Aorta (tissue), 5 donors: ENCODE measurements around the gene CNGA4. TPM values are rescaled to one million over a fixed set of nuclear protein-coding genes. Genes with fewer than 3 reads are reported as not detected.
A peak's percentile ranks its signal among the peaks of the same experiment; 100 is the strongest.
"Not testable (repeated sequence)": the region's sequence is repeated elsewhere in the genome, so short reads cannot be mapped to it uniquely, and the experiment has no call there.

ENCODE experiments used
- ATAC-seq: fragments of 200-7000 bp; cut with Tn5 transposase; one replicate; pipeline ENCODE4 v1.9.1; 2022; ENCODE audit warnings: moderate library complexity; ENCODE audit not compliant: low FRiP score
- DNase-seq, 2 donors: peaks; one replicate each; pipeline ENCODE4 v3.0.0-alpha.2; 2020
- H3K27ac ChIP-seq, 2 donors: one replicate each; pipeline ENCODE4 v1.5.1; 2013; ENCODE audit warnings: low read length in 2 of 2, mild to moderate bottlenecking in 2 of 2, moderate library complexity in 2 of 2, control low read depth in 1 of 2, inconsistent platforms in 1 of 2, low read depth in 1 of 2
- H3K27me3 ChIP-seq, 2 donors: one replicate each; pipeline ENCODE4 v1.6.1; 2013; ENCODE audit warnings: control low read depth in 1 of 2, low read length in 1 of 2, mild to moderate bottlenecking in 1 of 2, moderate library complexity in 1 of 2; ENCODE audit not compliant: insufficient read depth in 2 of 2, control insufficient read depth in 1 of 2
- H3K36me3 ChIP-seq, 2 donors: one replicate each; pipeline ENCODE4 v1.6.1; 2013; ENCODE audit warnings: control low read depth in 1 of 2, low read length in 1 of 2, mild to moderate bottlenecking in 1 of 2; ENCODE audit not compliant: insufficient read depth in 2 of 2, control insufficient read depth in 1 of 2
- H3K4me1 ChIP-seq, 2 donors: one replicate each; pipeline ENCODE4 v1.6.1; 2013; ENCODE audit warnings: low read length in 2 of 2, control low read depth in 1 of 2, mild to moderate bottlenecking in 1 of 2, moderate library complexity in 1 of 2; ENCODE audit not compliant: insufficient read depth in 2 of 2, control insufficient read depth in 1 of 2
- H3K4me3 ChIP-seq, 2 donors: one replicate each; pipeline ENCODE4 v1.5.1; 2013; ENCODE audit warnings: low read length in 2 of 2, control low read depth in 1 of 2, mild to moderate bottlenecking in 1 of 2
- H3K9me3 ChIP-seq: one replicate; pipeline ENCODE4 v1.6.1; 2013; ENCODE audit warnings: mild to moderate bottlenecking, low read length; ENCODE audit not compliant: control insufficient read depth
- WGBS, 2 donors: extraction: QIAGEN DNeasy Blood & Tissue Kit; methylation state at CpG; one replicate each; pipeline ENCODE4 v1.1.7; 2013; 5-methylcytosine and 5-hydroxymethylcytosine counted together
- intact Hi-C, 2 donors: fragments of 100-400 bp; cut with DNase I; formaldehyde crosslinking; loops; one replicate each; pipeline versions ENCODE4 v1.14.2 to v1.15.0; 2022
- polyA plus RNA-seq, 2 donors: library from polyadenylated mRNA; stranded (reverse); fragments of 200-250 nt; gene quantifications; one replicate each; pipeline ENCODE4 v1.2.3, GENCODE V29; 2013
- total RNA-seq, 2 donors: library from RNA; stranded (reverse); fragmentation: NEBNext Ultra II Directional; extraction: Animal tissue kit (Norgen Biotek cat#: 25700); gene quantifications; one replicate each; pipeline ENCODE4 v1.2.1, GENCODE V29; 2021
- donor health status: healthy with polysubstance abuse.
- donor health status: Bipolar disorder and iron deficiency.
- donor health status: DM: no; HTN: no; CAD: no.
- donor health status: DM: no; HTN: no; CAD: no.
- donor health status: DM: yes; HTN: yes; CAD: no.

The CNGA4 gene
- total and polyA plus RNA-seq, 4 donors, result 0.33 to 0.38 (median 0.38) TPM; not detected in 1

- WGBS, 2 donors, result 80 to 93% methylated on average over 3 of the region's 3 CpGs
Observed at GRCh38 chr11:6248897-6249296, 10.0 kb downstream of the CNGA4 start.

GRCh38 chr11:6249770-6250555 is 11.1 kb downstream of the CNGA4 start:
- no peaks in the 10 kb centered on the region for H3K4me1 ChIP-seq
- WGBS, 2 donors, result 0 to 5% methylated on average over 3 of the region's 3 CpGs
- no peaks in the 10 kb centered on the region for H3K36me3 ChIP-seq
- no peak overlapping the region for H3K4me3 ChIP-seq
- H3K27ac ChIP-seq, result peak overlapping the region in 1 of 2 donors; percentile 33
- intact Hi-C loops, result loop anchor here (2.0 to 5.0 kb wide), 3 partner anchors 65 to 105 kb away; no protein-coding TSS in a partner anchor
- ATAC-seq (peak; percentile 77), DNase-seq (peak; percentile 90 to 93)
- no peaks in the 10 kb centered on the region for H3K27me3 ChIP-seq
- H3K9me3 ChIP-seq, result no peaks in the 10 kb centered on the region

More at GRCh38 chr11:6248897-6249296, 10.0 kb downstream of the CNGA4 start:
- H3K4me3 ChIP-seq, H3K9me3 ChIP-seq, DNase-seq, H3K27ac ChIP-seq, H3K36me3 ChIP-seq, H3K27me3 ChIP-seq, intact Hi-C loops, ATAC-seq, H3K4me1 ChIP-seq: not testable (repeated sequence)

GRCh38 chr11:6251120-6251733 is 12.3 kb downstream of the CNGA4 start:
- H3K4me3 ChIP-seq, result no peak overlapping the region
- H3K27me3 ChIP-seq, result no peaks in the 10 kb centered on the region
- H3K9me3 ChIP-seq, result peaks cover under 1% of the 10 kb centered on the region
- WGBS, 2 donors, result 58 to 64% methylated on average over 6 of the region's 6 CpGs
- ATAC-seq (peak; percentile 94), DNase-seq (peak; percentile 72 to 84)
- H3K36me3 ChIP-seq, result no peaks in the 10 kb centered on the region
- no peak overlapping the region for H3K27ac ChIP-seq
- intact Hi-C loops, result loop anchor here (1.0 to 5.0 kb wide), 4 partner anchors 64 to 104 kb away; no protein-coding TSS in a partner anchor
- H3K4me1 ChIP-seq, result no peaks in the 10 kb centered on the region

GRCh38 chr11:6251990-6252473 is 13.1 kb downstream of the CNGA4 start:
- no peak for DNase-seq
- Histone ChIP-seq H3K36me3 (no peaks in the 10 kb centered on the region), H3K27ac (no peak overlapping the region), H3K27me3 (no peaks in the 10 kb centered on the region), H3K4me1 (no peaks in the 10 kb centered on the region), H3K4me3 (no peak overlapping the region), H3K9me3 (peaks cover 1% of the 10 kb centered on the region)
- intact Hi-C loops, result loop anchor here (1.0 to 5.0 kb wide), 4 partner anchors 63 to 103 kb away; no protein-coding TSS in a partner anchor
- WGBS, 2 donors, result 88 to 89% methylated on average over 6 of the region's 6 CpGs
- no peak for ATAC-seq

GRCh38 chr11:6253197-6253596 is 14.3 kb downstream of the CNGA4 start:
- Histone ChIP-seq H3K27me3 (no peaks in the 10 kb centered on the region), H3K9me3 (peaks cover 1% of the 10 kb centered on the region), H3K36me3 (no peaks in the 10 kb centered on the region), H3K27ac (no peak overlapping the region), H3K4me3 (no peak overlapping the region), H3K4me1 (no peaks in the 10 kb centered on the region)
- WGBS, 2 donors, result 90 to 96% methylated on average over 1 of the region's 1 CpG
- ATAC-seq (no peak), DNase-seq (no peak)
- intact Hi-C loops, result loop anchor here in 1 of 2 donors (5.0 kb wide), 1 partner anchor 64 kb away; no protein-coding TSS in a partner anchor

- DNase-seq (no peak), ATAC-seq (no peak)
- Histone ChIP-seq H3K36me3 (no peaks in the 10 kb centered on the region), H3K4me1 (no peaks in the 10 kb centered on the region), H3K27me3 (no peaks in the 10 kb centered on the region), H3K27ac (no peak overlapping the region), H3K9me3 (peaks cover 1% of the 10 kb centered on the region), H3K4me3 (no peak overlapping the region)
- 87 to 94% methylated on average over 3 of the region's 3 CpGs for WGBS, 2 donors
- intact Hi-C loops, result no loop called here
Observed at GRCh38 chr11:6258141-6258540, 19.3 kb downstream of the CNGA4 start.

GRCh38 chr11:6258571-6259081 is 19.7 kb downstream of the CNGA4 start:
- Histone ChIP-seq H3K27me3 (no peaks in the 10 kb centered on the region), H3K4me3 (peak overlapping the region in 1 of 2 donors; percentile 15), H3K4me1 (no peaks in the 10 kb centered on the region), H3K27ac (no peak overlapping the region), H3K36me3 (no peaks in the 10 kb centered on the region), H3K9me3 (peaks cover 1% of the 10 kb centered on the region)
- intact Hi-C loops, result no loop called here
- 9 to 10% methylated on average over 16 of the region's 16 CpGs for WGBS, 2 donors
- ATAC-seq, result peak; percentile 24
- DNase-seq, result no peak

- H3K4me1 ChIP-seq, result no peaks in the 10 kb centered on the region
- no peak for DNase-seq
- H3K36me3 ChIP-seq, result no peaks in the 10 kb centered on the region
- H3K4me3 ChIP-seq, result no peak overlapping the region
- ATAC-seq, result no peak
- WGBS, 2 donors, result 55 to 69% methylated on average over 5 of the region's 5 CpGs
- no peak overlapping the region for H3K27ac ChIP-seq
- intact Hi-C loops, result no loop called here
- H3K27me3 ChIP-seq, result no peaks in the 10 kb centered on the region
- peaks cover 1% of the 10 kb centered on the region for H3K9me3 ChIP-seq
Observed at GRCh38 chr11:6260207-6260726, 21.4 kb downstream of the CNGA4 start.
